ENCODE data around the gene BTBD9. TPM values are rescaled to one million over a fixed set of nuclear protein-coding genes. Genes with fewer than 3 reads are reported as not detected.

BTBD9 gene
- total and polyA plus RNA-seq, 2 donors (not counting 3 experiments of a cell fraction or from before 2014, with no cell fraction given): 4.9 to 15.0 TPM

- BruUV-seq (replicated peaks): no TSS peak
- DNase-seq (ENCODE audit: low read depth, low spot score) (no peak), FAIRE-seq (no peak)
- Histone ChIP-seq H3K36me3 (ENCODE audit: control insufficient read depth in 2 of 2, extremely low read depth in 1 of 2, insufficient read depth in 2 of 2, low read length in 2 of 2) (peaks cover 0 to 2% of the 10 kb centered on the region in 2 experiments), H2AFZ (ENCODE audit: low read depth, low read length) (no peak overlapping the region), H3K4me2 (ENCODE audit: insufficient read depth, low read length) (no peak overlapping the region), H3K79me2 (ENCODE audit: control insufficient read depth, insufficient read depth, low read length) (peaks cover 2% of the 10 kb centered on the region), H3K27ac (ENCODE audit: insufficient read depth, low read depth, low read length) (no peak overlapping the region), H3K27me3 (ENCODE audit: control insufficient read depth in 2 of 2, insufficient read depth in 2 of 2, low read length in 2 of 2) (no peaks in the 10 kb centered on the region), H3K9me3 (replicated peaks; ENCODE audit: control insufficient read depth, insufficient read depth, low read length) (no peaks in the 10 kb centered on the region), H4K20me1 (replicated peaks; ENCODE audit: control insufficient read depth, extremely low read depth, insufficient read depth, low read length) (no peaks in the 10 kb centered on the region), H3K9me1 (replicated peaks; ENCODE audit: control insufficient read depth, extremely low read depth, insufficient read depth, low read length) (no peaks in the 10 kb centered on the region), H3K4me1 (ENCODE audit: control insufficient read depth, extremely low read depth, insufficient read depth, low read length) (peaks cover 15% of the 10 kb centered on the region), H3K4me3 (replicated peaks in 1 of 3; ENCODE audit: insufficient read depth in 1 of 3, low read depth in 1 of 3, low read length in 3 of 3) (no peak overlapping the region), H3K9ac (replicated peaks; ENCODE audit: extremely low read depth, insufficient read depth, low read length) (no peak overlapping the region)
- ChIA-PET CTCF (interaction anchor here (1.0 kb wide), 1 partner anchor 343 kb away, joined by 3 read pairs; no protein-coding TSS in a partner anchor), POLR2A (no interaction called here)
- intact Hi-C loops (cut with micrococcal nuclease): loop anchor here (10.0 kb wide), 2 partner anchors 356 to 446 kb away; no protein-coding TSS in a partner anchor
- TF ChIP-seq JUN (IDR thresholded peaks at IDR 0.05; ENCODE audit: borderline replicate concordance, insufficient read depth, insufficient read length, low read depth) (no peak), POLR2A (IDR thresholded peaks at IDR 0.05; ENCODE audit: low read depth, low read length) (no peak), POLR2AphosphoS5 (IDR thresholded peaks at IDR 0.05; ENCODE audit: insufficient read depth, low read depth, low read length) (no peak)
- dilution Hi-C loops (cut with MboI; ENCODE audit: extremely low pct_ligation_motif_present, low sequenced_read_pairs): no loop called here
Measured at GRCh38 chr6:38150681-38151296, 488.9 kb downstream of the BTBD9 start.

GRCh38 chr6:38150021-38150420 is 489.7 kb downstream of the BTBD9 start:
- dilution Hi-C loops (cut with MboI; ENCODE audit: extremely low pct_ligation_motif_present, low sequenced_read_pairs): no loop called here
- TF ChIP-seq JUN (IDR thresholded peaks at IDR 0.05; ENCODE audit: borderline replicate concordance, insufficient read depth, insufficient read length, low read depth) (no peak), POLR2A (IDR thresholded peaks at IDR 0.05; ENCODE audit: low read depth, low read length) (no peak), CTCF (IDR thresholded peaks at IDR 0.05; ENCODE audit: extremely low read depth in 1 of 2, insufficient read depth in 1 of 2, low read depth in 1 of 2, low read length in 2 of 2) (no peak), GATA2 (IDR thresholded peaks at IDR 0.05; ENCODE audit: insufficient read depth, insufficient read length, low read depth, low read length) (no peak), POLR2AphosphoS5 (IDR thresholded peaks at IDR 0.05; ENCODE audit: insufficient read depth, low read depth, low read length) (no peak), MAX (IDR thresholded peaks at IDR 0.05; ENCODE audit: insufficient read depth, insufficient read length) (no peak), FOS (IDR thresholded peaks at IDR 0.05; ENCODE audit: borderline replicate concordance, insufficient read depth, low read length) (no peak), EZH2 (IDR thresholded peaks at IDR 0.05; ENCODE audit: borderline replicate concordance, low read depth, low read length, severe bottlenecking) (no peak), MYC (IDR thresholded peaks at IDR 0.05; ENCODE audit: low read depth, low read length) (no peak)
- H2AFZ ChIP-seq (ENCODE audit: low read depth, low read length): no peak overlapping the region
- no peak overlapping the region for H3K27ac ChIP-seq (ENCODE audit: insufficient read depth, low read depth, low read length)
- no peak overlapping the region for H3K9ac ChIP-seq (replicated peaks; ENCODE audit: extremely low read depth, insufficient read depth, low read length)
- no peaks in the 10 kb centered on the region for H4K20me1 ChIP-seq (replicated peaks; ENCODE audit: control insufficient read depth, extremely low read depth, insufficient read depth, low read length)
- FAIRE-seq (no peak), DNase-seq (ENCODE audit: low read depth, low spot score) (no peak)
- H3K27me3 ChIP-seq (ENCODE audit: control insufficient read depth in 2 of 2, insufficient read depth in 2 of 2, low read length in 2 of 2): no peaks in the 10 kb centered on the region
- intact Hi-C loops (cut with micrococcal nuclease): loop anchor here (10.0 kb wide), 2 partner anchors 355 to 445 kb away; no protein-coding TSS in a partner anchor
- no peak overlapping the region for H3K4me3 ChIP-seq (replicated peaks in 1 of 3; ENCODE audit: insufficient read depth in 1 of 3, low read depth in 1 of 3, low read length in 3 of 3)
- ChIA-PET POLR2A (no interaction called here), CTCF (interaction anchor here (1.0 kb wide), 1 partner anchor 344 kb away, joined by 3 read pairs; no protein-coding TSS in a partner anchor)
- peaks cover 0 to 2% of the 10 kb centered on the region in 2 experiments for H3K36me3 ChIP-seq (ENCODE audit: control insufficient read depth in 2 of 2, extremely low read depth in 1 of 2, insufficient read depth in 2 of 2, low read length in 2 of 2)
- H3K9me1 ChIP-seq (replicated peaks; ENCODE audit: control insufficient read depth, extremely low read depth, insufficient read depth, low read length): no peaks in the 10 kb centered on the region
- no peaks in the 10 kb centered on the region for H3K9me3 ChIP-seq (replicated peaks; ENCODE audit: control insufficient read depth, insufficient read depth, low read length)
- peaks cover 2% of the 10 kb centered on the region for H3K79me2 ChIP-seq (ENCODE audit: control insufficient read depth, insufficient read depth, low read length)
- no TSS peak for BruUV-seq (replicated peaks)
- peaks cover 7% of the 10 kb centered on the region for H3K4me1 ChIP-seq (ENCODE audit: control insufficient read depth, extremely low read depth, insufficient read depth, low read length)
- no peak overlapping the region for H3K4me2 ChIP-seq (ENCODE audit: insufficient read depth, low read length)

Measured in endothelial cell of umbilical vein (primary cell).